CD8-positive, alpha-beta memory T cell (primary cell): Measurements from ENCODE around the gene GPC6. TPM values are rescaled to one million over a fixed set of nuclear protein-coding genes. Genes with fewer than 3 reads are reported as not detected.

Source experiments
- CTCF ChIA-PET: fragments of 350-600 bp; sonication (Branson Sonifier 250); formaldehyde crosslinking; loops from one replicate; lab custom pipeline; 2021; ENCODE audit warnings: antibody characterized with exemption; lab: Charles Lee
- POLR2A ChIA-PET: fragments of 350-600 bp; sonication (Branson Sonifier 250); formaldehyde crosslinking; loops from one replicate; lab custom pipeline; 2021; ENCODE audit warnings: antibody characterized with exemption; lab: Charles Lee
- DNase-seq, 5 donors: peaks; one replicate each; pipeline versions ENCODE4 v3.0.0 to v3.0.0-alpha.2; 2020 to 2022; ENCODE audit warnings: mixed read lengths in 1 of 5
- H3K27ac ChIP-seq: one replicate; pipeline ENCODE4 v1.7.0; 2013; ENCODE audit warnings: low read depth, mild to moderate bottlenecking, low read length, moderate library complexity
- H3K27me3 ChIP-seq: 2 replicates; pipeline ENCODE4 v1.7.0; 2013; ENCODE audit warnings: low read length, mild to moderate bottlenecking; ENCODE audit not compliant: insufficient read depth, poor library complexity, severe bottlenecking
- H3K36me3 ChIP-seq: 2 replicates; pipeline ENCODE4 v1.7.0; 2013; ENCODE audit warnings: mild to moderate bottlenecking, low read length, moderate library complexity; ENCODE audit not compliant: insufficient read depth
- H3K4me1 ChIP-seq: 2 replicates; pipeline ENCODE4 v1.7.0; 2013; ENCODE audit warnings: mild to moderate bottlenecking, low read length, moderate library complexity; ENCODE audit not compliant: insufficient read depth
- H3K4me3 ChIP-seq: 2 replicates; pipeline ENCODE4 v1.7.0; 2013; ENCODE audit warnings: mild to moderate bottlenecking, low read length
- H3K9me3 ChIP-seq: 2 replicates; pipeline ENCODE4 v1.7.0; 2013; ENCODE audit warnings: mild to moderate bottlenecking, low read length
- H3K27ac Mint-ChIP-seq, 8 donors: one replicate each; pipeline ENCODE4 v1.8.0; 2020 to 2021; ENCODE audit warnings: mixed read lengths in 8 of 8, mild to moderate bottlenecking in 6 of 8, inconsistent platforms in 3 of 8, moderate library complexity in 3 of 8
- H3K27me3 Mint-ChIP-seq, 2 donors: one replicate each; pipeline ENCODE4 v1.8.0; 2020 to 2021; ENCODE audit warnings: mixed read lengths in 2 of 2, mild to moderate bottlenecking in 1 of 2, moderate library complexity in 1 of 2
- H3K36me3 Mint-ChIP-seq, 3 donors: one replicate each; pipeline ENCODE4 v1.8.0; 2020 to 2021; ENCODE audit warnings: mixed read lengths in 3 of 3, inconsistent platforms in 1 of 3, mild to moderate bottlenecking in 1 of 3
- H3K4me1 Mint-ChIP-seq, 3 donors: one replicate each; pipeline ENCODE4 v1.8.0; 2020 to 2021; ENCODE audit warnings: mixed read lengths in 3 of 3, inconsistent platforms in 1 of 3, mild to moderate bottlenecking in 1 of 3
- H3K4me3 Mint-ChIP-seq, 7 donors: one replicate each; pipeline ENCODE4 v1.8.0; 2020 to 2021; ENCODE audit warnings: mixed read lengths in 7 of 7, mild to moderate bottlenecking in 6 of 7, moderate library complexity in 4 of 7, inconsistent platforms in 2 of 7
- H3K9me3 Mint-ChIP-seq, 5 donors: one replicate each; pipeline ENCODE4 v1.8.0; 2020 to 2022; ENCODE audit warnings: mixed read lengths in 5 of 5, mild to moderate bottlenecking in 3 of 5, moderate library complexity in 2 of 5, inconsistent platforms in 1 of 5
- polyA plus RNA-seq: library from polyadenylated mRNA; unstranded; fragments of 300-500 nt; fragmentation: Illumina TruSeq; gene quantifications from one replicate; pipeline ENCODE4 v1.2.3, GENCODE V29; 2021
- total RNA-seq, 2 experiments: library from RNA; stranded (reverse); gene quantifications; one replicate each; pipeline ENCODE4 v1.2.3, GENCODE V29; 2021

Gene GPC6
- total and polyA plus RNA-seq, 3 experiments from 2014 or later: not detected

DNA sequence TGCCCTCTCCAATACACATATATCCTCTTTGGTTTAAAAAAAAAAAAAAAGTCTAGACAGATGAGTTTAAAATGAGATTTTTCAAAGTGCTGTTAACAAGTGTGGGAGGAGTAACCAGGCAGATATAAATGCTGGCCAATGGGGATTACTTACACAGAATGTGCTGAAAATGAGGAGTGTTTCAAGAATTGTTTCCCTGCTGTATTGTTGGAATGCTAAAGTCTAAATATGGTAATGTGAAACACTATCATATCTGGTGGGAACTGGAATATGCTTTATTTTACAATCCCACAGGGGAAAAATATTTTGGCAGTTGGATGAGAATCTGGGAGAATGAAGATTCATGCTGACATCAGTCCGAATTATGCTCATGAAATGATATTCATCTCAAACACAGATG lies 1002.2 kb downstream of the GPC6 start:
- POLR2A ChIA-PET: no interaction called here
- Histone ChIP-seq H3K9me3 (no peaks in the 10 kb centered on the region), H3K27ac (no peak overlapping the region), H3K27me3 (no peaks in the 10 kb centered on the region), H3K36me3 (no peaks in the 10 kb centered on the region), H3K4me1 (no peaks in the 10 kb centered on the region), H3K4me3 (no peak overlapping the region)
- Mint-ChIP-seq H3K27me3 (peaks cover 0 to 15% of the 10 kb centered on the region in 2 donors), H3K4me3 (no peak overlapping the region), H3K36me3 (no peaks in the 10 kb centered on the region), H3K9me3 (no peaks in the 10 kb centered on the region), H3K27ac (no peak overlapping the region), H3K4me1 (no peaks in the 10 kb centered on the region)
- no peak for DNase-seq
- CTCF ChIA-PET: no interaction called here

DNA sequence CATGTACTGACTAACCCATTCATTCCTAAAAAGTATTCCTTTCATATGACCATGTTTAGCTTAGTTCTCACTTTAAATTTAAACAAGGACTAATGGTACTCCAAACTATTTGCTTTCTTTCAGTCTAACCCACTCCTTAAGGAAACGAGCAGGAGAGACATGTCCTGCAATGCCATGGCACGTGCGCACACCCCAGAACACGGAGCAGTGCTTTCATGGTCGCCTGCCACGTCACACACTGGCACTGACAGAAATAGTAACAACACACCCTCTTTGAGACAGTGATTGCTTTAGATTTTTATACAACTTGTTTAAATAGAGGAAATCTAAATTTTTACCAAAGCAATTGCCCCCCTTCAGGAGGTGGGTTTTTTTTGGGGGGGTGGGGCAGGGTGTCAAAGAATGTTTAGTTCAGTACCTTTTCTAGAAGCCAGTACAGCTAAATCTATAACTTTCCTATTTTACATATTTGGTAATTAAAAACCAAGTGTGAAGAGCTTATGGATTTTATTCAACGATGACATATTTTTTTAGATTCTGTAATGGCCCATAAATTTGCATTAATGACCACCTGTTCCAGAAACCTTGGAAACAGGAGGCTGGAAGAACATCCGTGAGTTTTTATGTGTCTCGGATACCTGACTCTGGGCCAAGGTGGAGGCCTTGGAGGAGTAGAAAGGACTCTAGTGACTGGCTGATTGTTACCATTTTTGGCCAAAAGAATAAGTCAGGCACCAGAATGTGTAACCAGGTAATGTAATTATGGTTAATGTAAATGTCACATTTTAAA lies 1005.7 kb downstream of the GPC6 start:
- H3K4me3 ChIP-seq: no peak overlapping the region
- no peaks in the 10 kb centered on the region for H3K36me3 Mint-ChIP-seq
- no peak for DNase-seq
- no peak overlapping the region for H3K4me3 Mint-ChIP-seq
- ChIA-PET POLR2A (no interaction called here), CTCF (no interaction called here)
- H3K27ac ChIP-seq: no peak overlapping the region
- no peaks in the 10 kb centered on the region for H3K36me3 ChIP-seq
- H3K4me1 ChIP-seq: peaks cover 13% of the 10 kb centered on the region
- H3K27me3 Mint-ChIP-seq: peaks cover 0 to 3% of the 10 kb centered on the region in 2 donors
- no peaks in the 10 kb centered on the region for H3K9me3 ChIP-seq
- H3K27ac Mint-ChIP-seq: no peak overlapping the region
- peaks cover 12 to 13% (median 13%) of the 10 kb centered on the region in 3 donors for H3K4me1 Mint-ChIP-seq
- no peaks in the 10 kb centered on the region for H3K27me3 ChIP-seq
- no peaks in the 10 kb centered on the region for H3K9me3 Mint-ChIP-seq

DNA sequence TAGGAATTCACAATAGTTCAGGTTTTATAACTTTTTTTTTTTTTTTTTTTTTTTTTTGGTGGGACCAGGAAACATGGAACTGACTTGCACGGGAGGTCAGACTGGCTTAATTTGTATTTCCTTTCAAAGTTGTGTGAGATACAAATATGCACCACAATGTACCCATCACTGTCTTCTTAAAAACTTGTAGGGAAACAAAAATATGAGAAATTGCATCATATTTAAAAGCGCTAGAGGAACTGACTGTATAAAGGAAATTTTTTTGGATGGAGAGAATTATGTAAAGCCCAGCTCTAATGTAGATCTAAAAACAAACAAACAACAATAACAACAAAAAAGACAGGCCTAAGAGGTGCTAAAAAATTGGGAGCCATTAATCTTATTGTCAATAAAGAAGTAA lies 1006.3 kb downstream of the GPC6 start:
- H3K27me3 ChIP-seq: no peaks in the 10 kb centered on the region
- H3K9me3 Mint-ChIP-seq: no peaks in the 10 kb centered on the region
- ChIA-PET CTCF (no interaction called here), POLR2A (no interaction called here)
- H3K4me1 Mint-ChIP-seq: peaks cover 18 to 19% (median 19%) of the 10 kb centered on the region in 3 donors
- H3K36me3 ChIP-seq: no peaks in the 10 kb centered on the region
- no peaks in the 10 kb centered on the region for H3K9me3 ChIP-seq
- H3K27ac ChIP-seq: no peak overlapping the region
- peaks cover 0 to 3% of the 10 kb centered on the region in 2 donors for H3K27me3 Mint-ChIP-seq
- peak overlapping the region in 1 of 8 donors; percentile 31 for H3K27ac Mint-ChIP-seq
- peaks cover 16% of the 10 kb centered on the region for H3K4me1 ChIP-seq
- DNase-seq: no peak
- H3K4me3 Mint-ChIP-seq: no peak overlapping the region
- H3K4me3 ChIP-seq: no peak overlapping the region
- no peaks in the 10 kb centered on the region for H3K36me3 Mint-ChIP-seq

DNA sequence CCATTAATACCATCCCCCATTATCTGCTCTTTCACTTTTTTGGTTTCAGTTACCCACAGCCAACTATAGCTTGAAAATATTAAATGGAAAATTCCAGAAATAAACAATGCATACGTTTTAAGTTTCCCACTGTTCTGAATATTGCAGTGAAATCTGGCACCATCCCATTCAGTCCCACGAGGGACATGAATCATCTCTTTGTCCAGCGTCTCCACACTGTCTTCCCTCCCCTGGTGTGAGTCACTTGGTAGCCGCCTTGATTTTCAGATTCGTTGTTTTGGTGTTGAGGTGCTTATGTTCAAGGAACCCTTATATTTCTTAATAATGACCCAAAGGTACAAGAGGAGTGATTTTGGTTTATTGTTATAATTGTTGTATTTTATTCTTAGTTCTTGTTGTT lies 1006.8 kb downstream of the GPC6 start:
- Histone ChIP-seq H3K36me3 (no peaks in the 10 kb centered on the region), H3K4me1 (peaks cover 16% of the 10 kb centered on the region), H3K27ac (no peak overlapping the region), H3K27me3 (no peaks in the 10 kb centered on the region), H3K9me3 (no peaks in the 10 kb centered on the region), H3K4me3 (no peak overlapping the region)
- no peak overlapping the region for H3K27ac Mint-ChIP-seq
- peaks cover 0 to 3% of the 10 kb centered on the region in 2 donors for H3K27me3 Mint-ChIP-seq
- H3K36me3 Mint-ChIP-seq: no peaks in the 10 kb centered on the region
- H3K9me3 Mint-ChIP-seq: no peaks in the 10 kb centered on the region
- H3K4me3 Mint-ChIP-seq: no peak overlapping the region
- no peak for DNase-seq
- peaks cover 21 to 23% (median 22%) of the 10 kb centered on the region in 3 donors for H3K4me1 Mint-ChIP-seq
- POLR2A ChIA-PET: no interaction called here
- CTCF ChIA-PET: no interaction called here

DNA sequence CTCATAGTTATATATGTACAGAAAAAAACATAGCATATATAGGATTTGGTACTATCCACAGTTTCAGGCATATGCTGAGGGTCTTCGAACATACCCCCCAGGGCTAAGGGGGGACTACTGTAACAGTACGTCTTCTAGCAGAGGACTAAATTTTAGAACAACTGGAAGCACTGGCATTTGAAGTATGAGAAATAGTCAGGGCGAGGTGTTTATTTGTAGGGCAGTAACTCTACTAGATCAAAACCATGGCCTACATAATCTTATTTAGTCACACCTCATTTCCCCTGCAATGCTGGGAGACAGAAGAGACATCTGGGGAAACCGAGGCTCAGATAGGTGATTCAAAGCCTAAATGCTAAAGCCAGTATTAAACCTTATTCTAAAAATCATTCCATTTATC lies 1007.2 kb downstream of the GPC6 start:
- H3K36me3 ChIP-seq: no peaks in the 10 kb centered on the region
- no peak overlapping the region for H3K27ac Mint-ChIP-seq
- H3K9me3 ChIP-seq: no peaks in the 10 kb centered on the region
- peaks cover 0 to 3% of the 10 kb centered on the region in 2 donors for H3K27me3 Mint-ChIP-seq
- no peak overlapping the region for H3K27ac ChIP-seq
- peaks cover 19% of the 10 kb centered on the region for H3K4me1 ChIP-seq
- no peaks in the 10 kb centered on the region for H3K27me3 ChIP-seq
- H3K4me1 Mint-ChIP-seq: peaks cover 26 to 27% (median 26%) of the 10 kb centered on the region in 3 donors
- no peak overlapping the region for H3K4me3 ChIP-seq
- H3K9me3 Mint-ChIP-seq: no peaks in the 10 kb centered on the region
- CTCF ChIA-PET: no interaction called here
- H3K4me3 Mint-ChIP-seq: no peak overlapping the region
- DNase-seq: no peak
- POLR2A ChIA-PET: no interaction called here
- H3K36me3 Mint-ChIP-seq: no peaks in the 10 kb centered on the region

DNA sequence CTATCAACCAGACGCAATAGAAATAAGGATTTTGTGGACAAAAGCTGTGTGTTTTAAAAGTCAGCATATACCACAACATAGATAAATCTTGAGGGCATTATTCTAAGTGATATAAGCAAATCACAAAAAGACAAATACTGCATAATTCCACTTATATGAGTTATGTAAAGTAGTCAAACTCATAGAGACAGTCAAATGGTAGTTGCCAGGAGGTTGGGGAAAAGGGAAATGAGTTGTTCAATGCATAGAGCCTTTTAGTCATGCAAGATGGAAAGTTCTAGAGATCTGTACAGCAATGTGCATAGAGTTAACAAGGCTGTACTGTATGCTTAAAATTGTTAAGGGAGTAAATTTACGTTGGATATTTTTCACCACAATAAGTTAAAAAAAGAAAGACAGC lies 1008.1 kb downstream of the GPC6 start:
- no peak overlapping the region for H3K27ac ChIP-seq
- DNase-seq: no peak
- Mint-ChIP-seq H3K36me3 (no peaks in the 10 kb centered on the region), H3K4me1 (peaks cover 32 to 35% (median 34%) of the 10 kb centered on the region in 3 donors), H3K9me3 (no peaks in the 10 kb centered on the region), H3K4me3 (no peak overlapping the region), H3K27ac (no peak overlapping the region), H3K27me3 (peaks cover 0 to 2% of the 10 kb centered on the region in 2 donors)
- H3K9me3 ChIP-seq: no peaks in the 10 kb centered on the region
- ChIA-PET CTCF (no interaction called here), POLR2A (no interaction called here)
- H3K27me3 ChIP-seq: no peaks in the 10 kb centered on the region
- H3K4me3 ChIP-seq: no peak overlapping the region
- H3K4me1 ChIP-seq: peaks cover 24% of the 10 kb centered on the region
- no peaks in the 10 kb centered on the region for H3K36me3 ChIP-seq

DNA sequence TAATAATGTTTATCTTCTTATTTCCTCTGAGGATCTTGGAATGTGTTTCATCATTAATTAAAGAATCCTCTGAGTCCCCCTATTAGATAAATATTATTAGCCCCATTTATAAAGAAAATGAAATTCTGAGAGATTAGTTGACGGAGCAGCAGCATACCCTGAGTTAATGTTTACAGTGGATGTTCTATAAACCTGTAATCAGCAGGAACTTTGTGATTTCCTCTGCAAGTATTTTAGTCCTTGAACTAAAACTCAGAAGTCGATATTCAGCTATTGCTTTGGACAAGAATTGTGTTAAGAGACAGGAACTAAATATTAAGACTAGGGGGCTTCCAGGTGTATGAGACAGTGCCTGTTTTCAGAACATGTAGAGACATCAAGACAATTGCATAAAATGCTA lies 1009.5 kb downstream of the GPC6 start:
- Histone ChIP-seq H3K27ac (no peak overlapping the region), H3K9me3 (no peaks in the 10 kb centered on the region), H3K4me1 (peaks cover 24% of the 10 kb centered on the region), H3K27me3 (no peaks in the 10 kb centered on the region), H3K4me3 (no peak overlapping the region), H3K36me3 (no peaks in the 10 kb centered on the region)
- CTCF ChIA-PET: no interaction called here
- no peaks in the 10 kb centered on the region for H3K27me3 Mint-ChIP-seq
- H3K36me3 Mint-ChIP-seq: no peaks in the 10 kb centered on the region
- peak overlapping the region in 2 of 8 donors; percentile 17 to 50 for H3K27ac Mint-ChIP-seq
- H3K9me3 Mint-ChIP-seq: peaks cover 0 to 2% (median 0%) of the 10 kb centered on the region in 5 donors
- POLR2A ChIA-PET: no interaction called here
- DNase-seq: no peak
- H3K4me1 Mint-ChIP-seq: peaks cover 32 to 36% (median 34%) of the 10 kb centered on the region in 3 donors
- H3K4me3 Mint-ChIP-seq: peak overlapping the region in 1 of 7 donors; percentile 35

DNA sequence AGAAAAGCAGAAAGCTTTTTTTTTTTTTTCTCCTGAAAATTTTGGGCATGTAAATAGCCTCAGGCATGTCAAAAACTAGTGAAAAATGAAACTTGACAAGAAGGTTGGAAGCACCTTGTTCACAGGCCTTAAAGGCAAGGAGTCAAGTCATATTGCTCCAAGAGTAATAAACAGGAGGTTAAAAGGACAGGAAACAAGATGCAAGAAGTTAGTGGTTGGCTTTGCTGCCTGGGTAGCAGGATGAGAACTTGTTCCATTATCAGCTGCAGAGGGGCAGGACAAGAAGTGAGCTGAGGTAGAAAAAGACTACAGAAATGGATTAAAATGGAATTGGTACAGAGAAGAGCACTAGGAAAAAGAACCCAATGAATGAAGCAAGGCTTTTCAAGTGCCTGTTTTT lies 1010.3 kb downstream of the GPC6 start:
- Histone ChIP-seq H3K27me3 (no peaks in the 10 kb centered on the region), H3K9me3 (no peaks in the 10 kb centered on the region), H3K36me3 (no peaks in the 10 kb centered on the region), H3K27ac (no peak overlapping the region), H3K4me3 (no peak overlapping the region), H3K4me1 (peaks cover 24% of the 10 kb centered on the region)
- CTCF ChIA-PET: no interaction called here
- Mint-ChIP-seq H3K9me3 (peaks cover 0 to 2% (median 0%) of the 10 kb centered on the region in 5 donors), H3K27ac (peak overlapping the region in 3 of 8 donors; percentile 3 to 12 (median 4)), H3K4me3 (peak overlapping the region in 1 of 7 donors; percentile 35), H3K4me1 (peaks cover 32 to 36% (median 34%) of the 10 kb centered on the region in 3 donors), H3K36me3 (no peaks in the 10 kb centered on the region), H3K27me3 (no peaks in the 10 kb centered on the region)
- DNase-seq: no peak
- POLR2A ChIA-PET: no interaction called here
